ENCODE results near the gene MAP4K3. TPM values are rescaled to one million over a fixed set of nuclear protein-coding genes. Genes with fewer than 3 reads are reported as not detected.

MAP4K3 gene

DNA sequence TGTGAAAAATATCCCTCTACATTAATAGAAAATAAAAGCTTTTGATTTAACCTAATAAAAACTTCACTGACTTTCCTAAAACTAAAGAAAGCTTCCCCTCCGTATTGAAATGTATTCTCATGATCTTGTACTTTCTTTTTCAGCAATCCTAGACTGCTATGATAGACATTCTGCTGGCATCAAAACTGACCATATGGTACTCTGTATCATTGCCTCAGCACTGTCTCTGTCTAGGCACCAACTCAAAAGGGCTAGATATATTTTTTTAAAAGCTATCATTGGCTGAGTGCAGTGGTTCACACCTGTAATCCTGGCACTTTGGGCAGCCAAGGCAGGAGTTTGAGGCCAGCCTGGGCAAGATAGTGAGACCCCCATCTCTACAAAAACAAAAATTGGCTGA, 226.2 kb downstream of the MAP4K3 start:
- Histone ChIP-seq H3K79me2 (ENCODE audit: control insufficient read depth, insufficient read depth, low read length) (no peaks in the 10 kb centered on the region), H3K9ac (ENCODE audit: low read length) (no peak overlapping the region), H3K4ac (ENCODE audit: low read depth, low read length) (no peak overlapping the region), H3K27me3 (ENCODE audit: insufficient read depth, low read length, poor library complexity) (no peaks in the 10 kb centered on the region), H3K4me1 (ENCODE audit: control insufficient read depth, low read depth, low read length) (no peaks in the 10 kb centered on the region), H2BK15ac (replicated peaks; ENCODE audit: low read depth) (no peak overlapping the region), H4K5ac (ENCODE audit: low read length) (no peak overlapping the region), H3K23ac (ENCODE audit: low read length) (no peak overlapping the region), H3K36me3 (ENCODE audit: control insufficient read depth, insufficient read depth, low read length) (no peaks in the 10 kb centered on the region), H4K8ac (ENCODE audit: low read depth, low read length) (no peak overlapping the region), H2BK5ac (ENCODE audit: low read length) (no peak overlapping the region), H3K27ac (ENCODE audit: low read depth, low read length) (no peak overlapping the region), H3K79me1 (ENCODE audit: low read length) (no peaks in the 10 kb centered on the region), H3K4me3 (ENCODE audit: low read length) (no peak overlapping the region), H3K4me2 (ENCODE audit: low read length) (no peak overlapping the region), H3K18ac (ENCODE audit: low read length) (no peak overlapping the region), H3K56ac (ENCODE audit: low read length) (no peak overlapping the region), H2BK120ac (ENCODE audit: low read depth, low read length) (no peak overlapping the region), H2AK5ac (ENCODE audit: low read length) (no peak overlapping the region)
- no peak for DNase-seq
- no CpG with 5 or more reads among the region's 1 CpG for WGBS (ENCODE audit: extremely low coverage, insufficient coverage, low lambda C conversion rate)

DNA sequence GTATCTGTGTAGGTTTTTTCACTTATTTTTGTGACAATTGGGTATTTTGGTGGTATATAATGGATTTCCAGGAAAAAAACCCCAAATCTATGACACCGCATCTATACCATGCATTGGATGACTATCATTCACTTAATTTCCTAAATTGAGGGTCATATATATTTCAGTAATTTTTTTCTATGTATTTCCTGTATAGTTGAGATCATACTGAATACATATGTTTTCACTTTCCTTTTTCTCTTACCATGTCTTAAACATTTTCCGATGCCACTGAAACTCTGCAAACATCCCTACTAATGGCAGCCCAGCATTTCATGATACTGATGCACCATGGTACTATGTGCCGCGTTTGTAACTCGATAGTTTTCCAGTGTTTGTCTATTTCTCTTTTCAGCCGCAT, 233.7 kb downstream of the MAP4K3 start:
- H3K27ac ChIP-seq (ENCODE audit: low read depth, low read length) = no peak overlapping the region
- no peak overlapping the region for H3K9ac ChIP-seq (ENCODE audit: low read length)
- no CpG with 5 or more reads among the region's 6 CpGs for WGBS (ENCODE audit: extremely low coverage, insufficient coverage, low lambda C conversion rate)
- H3K4me2 ChIP-seq (ENCODE audit: low read length) = no peak overlapping the region
- H3K79me1 ChIP-seq (ENCODE audit: low read length) = no peaks in the 10 kb centered on the region
- no peaks in the 10 kb centered on the region for H3K79me2 ChIP-seq (ENCODE audit: control insufficient read depth, insufficient read depth, low read length)
- no peak overlapping the region for H2BK15ac ChIP-seq (replicated peaks; ENCODE audit: low read depth)
- H3K4me1 ChIP-seq (ENCODE audit: control insufficient read depth, low read depth, low read length) = no peaks in the 10 kb centered on the region
- no peak overlapping the region for H3K18ac ChIP-seq (ENCODE audit: low read length)
- no peak overlapping the region for H3K4me3 ChIP-seq (ENCODE audit: low read length)
- no peak overlapping the region for H4K5ac ChIP-seq (ENCODE audit: low read length)
- no peak overlapping the region for H3K23ac ChIP-seq (ENCODE audit: low read length)
- no peak overlapping the region for H2BK120ac ChIP-seq (ENCODE audit: low read depth, low read length)
- no peaks in the 10 kb centered on the region for H3K36me3 ChIP-seq (ENCODE audit: control insufficient read depth, insufficient read depth, low read length)
- H3K27me3 ChIP-seq (ENCODE audit: insufficient read depth, low read length, poor library complexity) = no peaks in the 10 kb centered on the region
- DNase-seq = no peak
- no peak overlapping the region for H4K8ac ChIP-seq (ENCODE audit: low read depth, low read length)
- no peak overlapping the region for H2AK5ac ChIP-seq (ENCODE audit: low read length)
- no peak overlapping the region for H3K4ac ChIP-seq (ENCODE audit: low read depth, low read length)
- H2BK5ac ChIP-seq (ENCODE audit: low read length) = no peak overlapping the region
- H3K56ac ChIP-seq (ENCODE audit: low read length) = no peak overlapping the region

DNA sequence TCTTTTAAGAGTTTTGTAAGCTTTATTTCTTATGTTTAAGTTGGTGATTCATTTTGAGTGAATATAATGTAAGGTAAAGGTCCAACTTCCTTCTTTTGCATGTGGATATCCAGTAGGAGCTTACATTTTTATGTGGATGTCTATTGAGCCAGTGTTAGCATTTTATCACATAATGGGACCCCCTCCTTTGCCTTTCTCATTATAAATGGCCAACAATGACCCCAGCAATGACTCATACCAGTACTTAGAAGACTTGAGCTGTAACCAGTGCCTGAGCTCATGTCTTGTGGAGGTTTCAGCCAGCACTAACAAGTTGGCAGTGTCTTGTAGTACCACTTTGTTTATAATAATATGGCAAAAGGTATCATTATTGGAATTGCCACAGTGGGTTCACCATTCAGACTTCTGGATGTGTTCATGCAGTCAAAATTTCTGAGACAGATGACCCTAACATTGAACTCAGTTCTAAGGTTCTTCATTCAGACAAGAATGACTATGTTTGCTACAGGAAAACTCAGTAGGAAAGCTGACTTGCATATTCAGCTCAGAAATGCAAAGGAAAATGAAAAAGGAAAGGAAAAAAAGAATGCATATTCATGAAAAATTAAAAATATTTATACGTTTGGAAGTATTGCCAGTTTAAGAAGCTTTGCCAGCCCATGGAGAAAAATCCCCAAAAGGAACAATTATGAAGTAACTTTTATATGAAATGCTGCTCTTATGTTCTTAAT, 234.3 kb downstream of the MAP4K3 start:
- DNase-seq = peak; percentile 47
- no peak overlapping the region for H2BK15ac ChIP-seq (replicated peaks; ENCODE audit: low read depth)
- H4K5ac ChIP-seq (ENCODE audit: low read length) = no peak overlapping the region
- 100% methylated on average over 1 of the region's 1 CpG for WGBS (ENCODE audit: extremely low coverage, insufficient coverage, low lambda C conversion rate)
- H3K79me1 ChIP-seq (ENCODE audit: low read length) = no peaks in the 10 kb centered on the region
- H2BK120ac ChIP-seq (ENCODE audit: low read depth, low read length) = no peak overlapping the region
- no peak overlapping the region for H4K8ac ChIP-seq (ENCODE audit: low read depth, low read length)
- H3K23ac ChIP-seq (ENCODE audit: low read length) = no peak overlapping the region
- H3K9ac ChIP-seq (ENCODE audit: low read length) = no peak overlapping the region
- no peaks in the 10 kb centered on the region for H3K27me3 ChIP-seq (ENCODE audit: insufficient read depth, low read length, poor library complexity)
- H3K56ac ChIP-seq (ENCODE audit: low read length) = no peak overlapping the region
- H3K36me3 ChIP-seq (ENCODE audit: control insufficient read depth, insufficient read depth, low read length) = no peaks in the 10 kb centered on the region
- no peak overlapping the region for H3K27ac ChIP-seq (ENCODE audit: low read depth, low read length)
- H3K79me2 ChIP-seq (ENCODE audit: control insufficient read depth, insufficient read depth, low read length) = no peaks in the 10 kb centered on the region
- no peak overlapping the region for H3K4ac ChIP-seq (ENCODE audit: low read depth, low read length)
- no peak overlapping the region for H2BK5ac ChIP-seq (ENCODE audit: low read length)
- H3K4me2 ChIP-seq (ENCODE audit: low read length) = no peak overlapping the region
- no peak overlapping the region for H3K18ac ChIP-seq (ENCODE audit: low read length)
- no peaks in the 10 kb centered on the region for H3K4me1 ChIP-seq (ENCODE audit: control insufficient read depth, low read depth, low read length)
- H3K4me3 ChIP-seq (ENCODE audit: low read length) = no peak overlapping the region
- H2AK5ac ChIP-seq (ENCODE audit: low read length) = no peak overlapping the region

Small RNAs within 50 kb of the gene (small RNA-seq; reads per million reads assigned to genes)
- not detected for gene RF00272 (ENCODE audit: insufficient read depth)
